NB4 (cell line): ENCODE measurements around the gene TMPRSS7.

ENCODE experiments used
- CTCF ChIP-seq: IDR thresholded peaks from one replicate; pipeline ENCODE4 v1.5.1; 2012; ENCODE audit warnings: low read depth, low read length
- MAX ChIP-seq: IDR thresholded peaks from 2 replicates; pipeline ENCODE4 v1.6.1; 2011; ENCODE audit warnings: low read depth, low read length
- MYC ChIP-seq: IDR thresholded peaks from 2 replicates; pipeline ENCODE4 v1.6.1; 2011; ENCODE audit warnings: low read depth, low read length
- POLR2A ChIP-seq: IDR thresholded peaks from 2 replicates; pipeline ENCODE4 v1.6.1; 2011; ENCODE audit warnings: mild to moderate bottlenecking; ENCODE audit not compliant: insufficient read length; ENCODE audit errors: extremely low read depth

DNA sequence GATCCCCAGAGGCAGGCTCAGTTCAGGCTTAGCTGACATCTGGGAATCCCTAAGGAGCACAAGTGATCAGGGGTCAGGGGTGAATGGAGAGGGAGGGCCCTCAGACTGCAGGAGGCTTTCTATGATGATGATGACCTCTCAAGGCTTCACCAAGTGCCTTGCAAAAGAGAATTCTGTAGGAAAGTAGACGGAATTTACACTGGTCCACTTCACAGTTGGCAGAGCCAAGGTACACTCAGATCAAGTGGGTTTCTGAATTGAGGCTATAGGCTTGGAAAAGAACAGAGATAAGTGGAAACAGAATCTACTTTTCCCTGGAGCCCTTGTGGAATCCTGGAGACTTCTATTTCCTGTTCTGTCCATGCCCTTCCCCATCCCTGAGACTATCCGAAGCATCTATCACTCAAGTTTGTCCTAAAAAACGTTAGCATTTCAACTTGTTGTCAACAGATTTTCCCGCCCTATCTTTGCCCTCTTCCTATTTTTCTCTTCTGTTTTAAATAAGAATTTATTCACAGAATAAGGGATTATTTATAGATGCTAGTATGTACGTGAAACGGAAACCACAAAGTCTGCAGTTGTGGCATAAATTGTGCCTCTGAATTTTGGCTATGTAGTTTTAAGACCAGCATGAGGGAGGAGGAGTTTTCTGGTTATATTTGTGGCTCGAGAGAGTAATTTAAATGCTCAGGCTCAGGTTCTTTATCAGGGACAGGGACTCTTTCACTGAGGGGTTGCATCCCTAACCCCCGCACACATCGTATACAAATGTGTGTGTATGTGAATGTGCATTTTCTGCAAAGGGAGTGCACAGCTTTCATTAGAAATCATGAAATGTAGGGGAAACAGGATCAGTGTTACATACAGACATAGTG is 85.7 kb downstream of the TMPRSS7 start:
- no peak for TF ChIP-seq CTCF
- no peak for TF ChIP-seq POLR2A
- TF ChIP-seq MAX, result no peak
- TF ChIP-seq MYC, result no peak
